Neural crest cell (in vitro differentiated cells): ENCODE data around the gene TRAPPC2. TPM values are rescaled to one million over a fixed set of nuclear protein-coding genes. Genes with fewer than 3 reads are reported as not detected.

Experiments
- DNase-seq: peaks from one replicate; pipeline ENCODE4 v3.0.0; 2021; ENCODE audit warnings: low read depth, mixed read lengths, low spot score
- H3K27ac Mint-ChIP-seq: one replicate; pipeline ENCODE4 v1.8.0; 2021; ENCODE audit warnings: mild to moderate bottlenecking, mixed read lengths; ENCODE audit not compliant: unreplicated experiment
- H3K27me3 Mint-ChIP-seq: 2 replicates; pipeline ENCODE4 v1.8.0; 2021; ENCODE audit warnings: low read depth, mild to moderate bottlenecking, mixed read lengths
- H3K36me3 Mint-ChIP-seq: 2 replicates; pipeline ENCODE4 v1.8.0; 2021; ENCODE audit warnings: low read depth, mild to moderate bottlenecking, mixed read lengths
- H3K4me1 Mint-ChIP-seq: 2 replicates; pipeline ENCODE4 v1.8.0; 2021; ENCODE audit warnings: mixed read lengths
- H3K4me3 Mint-ChIP-seq: one replicate; pipeline ENCODE4 v1.8.0; 2021; ENCODE audit warnings: mild to moderate bottlenecking, mixed read lengths
- H3K9me3 Mint-ChIP-seq: 2 replicates; pipeline ENCODE4 v1.8.0; 2021; ENCODE audit warnings: mixed read lengths
- CTCF ChIP-seq: fragments of 200-600 bp; sonication (generic); conservative IDR thresholded peaks from 2 replicates; pipeline ENCODE4 v1.5.0; 2021; ENCODE audit warnings: antibody characterized with exemption, mild to moderate bottlenecking
- long read RNA-seq: library from polyadenylated mRNA; unstranded; transcript quantifications from one replicate; pipeline ENCODE4 v2.0.0, GENCODE V29; 2020
- total RNA-seq: library from RNA; stranded (reverse); gene quantifications from 2 replicates; pipeline ENCODE4 v1.2.1, GENCODE V29; 2021

TRAPPC2 gene
- 23.0 and 25.5 TPM in 2 replicates for total RNA-seq
- long read RNA-seq, transcript TRAPPC2-201 (5 exons, 2,716 nt), result major isoform, 5 of 12 reads
- long read RNA-seq, partial matches to known transcripts, result 1 of 12 reads
- long read RNA-seq, other reads (novel, unspliced or antisense), result 4 of 12 reads

- Mint-ChIP-seq H3K27ac (peak within 1 kb of the TSS; percentile 87), H3K4me3 (peak within 1 kb of the TSS; percentile 96), H3K9me3 (peaks cover 6% of the 10 kb centered on the region), H3K4me1 (peaks cover 30% of the 10 kb centered on the region), H3K36me3 (peaks cover 15% of the 10 kb centered on the region), H3K27me3 (no peaks in the 10 kb centered on the region)
- DNase-seq, result peak; percentile 78
- no peak for TF ChIP-seq CTCF
These were observed at the start of gene TRAPPC2, which contains the start of gene OFD1 for GRCh38 chrX:13734278-13735172. TRAPPC2 (minus strand) TSS chrX:13734620; CDS start chrX:13719963, 14,657 bp downstream. OFD1 (plus strand) TSS chrX:13734748; CDS start chrX:13735072, 324 bp downstream.

GRCh38 chrX:13780868-13781427 lies 46.5 kb upstream of the TRAPPC2 start:
- H3K4me3 Mint-ChIP-seq, result no peak overlapping the region
- no peak for DNase-seq
- peaks cover 13% of the 10 kb centered on the region for H3K4me1 Mint-ChIP-seq
- no peak for TF ChIP-seq CTCF
- no peaks in the 10 kb centered on the region for H3K27me3 Mint-ChIP-seq
- peaks cover 2% of the 10 kb centered on the region for H3K9me3 Mint-ChIP-seq
- H3K27ac Mint-ChIP-seq, result peak overlapping the region; percentile 87
- H3K36me3 Mint-ChIP-seq, result peaks cover 21% of the 10 kb centered on the region

- H3K4me1 Mint-ChIP-seq, result peaks cover 13% of the 10 kb centered on the region
- peaks cover 2% of the 10 kb centered on the region for H3K9me3 Mint-ChIP-seq
- no peaks in the 10 kb centered on the region for H3K27me3 Mint-ChIP-seq
- TF ChIP-seq CTCF, result no peak
- peaks cover 25% of the 10 kb centered on the region for H3K36me3 Mint-ChIP-seq
- H3K4me3 Mint-ChIP-seq, result no peak overlapping the region
- DNase-seq, result no peak
- no peak overlapping the region for H3K27ac Mint-ChIP-seq
These were observed 44.5 kb upstream of the TRAPPC2 start for GRCh38 chrX:13778916-13779315.

- no peak for DNase-seq
- Mint-ChIP-seq H3K9me3 (no peaks in the 10 kb centered on the region), H3K27me3 (no peaks in the 10 kb centered on the region), H3K36me3 (peaks cover 18% of the 10 kb centered on the region), H3K4me3 (no peak overlapping the region), H3K4me1 (peaks cover 9% of the 10 kb centered on the region), H3K27ac (no peak overlapping the region)
- no peak for TF ChIP-seq CTCF
These were observed 42.0 kb upstream of the TRAPPC2 start for GRCh38 chrX:13776387-13776786.

GRCh38 chrX:13775837-13776236 lies 41.4 kb upstream of the TRAPPC2 start:
- Mint-ChIP-seq H3K4me3 (no peak overlapping the region), H3K4me1 (peaks cover 6% of the 10 kb centered on the region), H3K27ac (no peak overlapping the region), H3K36me3 (peaks cover 15% of the 10 kb centered on the region), H3K9me3 (no peaks in the 10 kb centered on the region), H3K27me3 (no peaks in the 10 kb centered on the region)
- no peak for DNase-seq
- no peak for TF ChIP-seq CTCF
